Suprapubic skin (tissue), 4 donors: ENCODE results near the gene MCC. TPM values are rescaled to one million over a fixed set of nuclear protein-coding genes. Genes with fewer than 3 reads are reported as not detected.
A peak's percentile ranks its signal among the peaks of the same experiment; 100 is the strongest.

ENCODE experiments used
- DNase-seq, 2 donors: peaks; one replicate each; pipeline ENCODE4 v3.0.0-alpha.2; 2019; ENCODE audit warnings: low spot score in 2 of 2
- H3K27ac ChIP-seq: fragments of 200-600 bp; sonication (generic); one replicate; pipeline ENCODE4 v1.5.1; 2019
- H3K27me3 ChIP-seq: fragments of 200-600 bp; sonication (generic); one replicate; pipeline ENCODE4 v1.5.1; 2019
- H3K36me3 ChIP-seq: fragments of 200-600 bp; sonication (generic); one replicate; pipeline ENCODE4 v1.5.1; 2019
- H3K4me1 ChIP-seq: fragments of 200-600 bp; sonication (generic); one replicate; pipeline ENCODE4 v1.5.1; 2019
- H3K4me3 ChIP-seq: fragments of 200-600 bp; sonication (generic); one replicate; pipeline ENCODE4 v1.5.1; 2019; ENCODE audit warnings: mild to moderate bottlenecking
- H3K9me3 ChIP-seq: fragments of 200-600 bp; sonication (generic); one replicate; pipeline ENCODE4 v1.5.1; 2019
- EP300 ChIP-seq: sonication (generic); formaldehyde crosslinking; IDR thresholded peaks from one replicate; pipeline ENCODE4 v1.6.1; 2017; ENCODE audit warnings: antibody characterized with exemption
- POLR2A ChIP-seq, 2 donors: fragments of 450-650 bp; IDR thresholded peaks; one replicate each; pipeline ENCODE4 v1.6.1; 2017; ENCODE audit warnings: antibody characterized with exemption in 2 of 2, mild to moderate bottlenecking in 2 of 2, moderate library complexity in 2 of 2
- POLR2AphosphoS5 ChIP-seq, 3 donors: sonication (generic); formaldehyde crosslinking; IDR thresholded peaks; one replicate each; pipeline ENCODE4 v1.6.1; 2017; ENCODE audit warnings: antibody characterized with exemption in 3 of 3
- WGBS: methylation state at CpG from one replicate; pipeline ENCODE4 v1.1.5; 2018; 5-methylcytosine and 5-hydroxymethylcytosine counted together
- total RNA-seq, 4 donors: library from RNA; depleted of rRNA; stranded (reverse); fragments of >200 nt; gene quantifications; one replicate each; pipeline ENCODE4 v1.1.0, GENCODE V29; 2016
- TF ChIP-seq, protein P1 (sequence below), 2 donors: fragments of 200-600 bp in 1 of 2; fragments of 450-650 bp in 1 of 2; sonication (generic) in 1 of 2; IDR thresholded peaks; one replicate each; pipeline ENCODE4 v1.5.1; 2016 to 2019; ENCODE audit warnings: antibody characterized with exemption in 2 of 2, mild to moderate bottlenecking in 1 of 2, moderate library complexity in 1 of 2

The MCC gene
- total RNA-seq, 4 donors from 2014 or later, result 67.7 to 105 (median 86.6) TPM

DNA sequence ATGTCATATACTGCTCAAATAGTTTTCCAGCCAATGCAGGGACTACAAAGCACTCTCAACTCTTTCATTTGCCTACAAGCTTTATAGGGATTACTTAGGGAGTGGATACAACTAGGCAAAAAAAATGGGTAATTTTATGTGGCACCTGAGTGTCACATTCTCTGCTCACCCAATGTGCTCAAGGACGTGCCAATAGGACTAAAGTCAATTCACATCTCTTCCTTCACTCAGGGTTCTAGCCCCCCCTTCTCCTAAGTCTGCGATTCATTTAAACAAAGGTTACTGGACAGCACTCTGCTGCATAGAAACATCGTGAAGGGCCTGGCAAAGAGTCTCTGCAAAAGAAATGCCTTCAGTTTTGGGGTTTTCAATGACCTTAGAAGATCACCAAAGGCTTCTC, 195.8 kb downstream of the MCC start:
- Histone ChIP-seq H3K4me3 (peak overlapping the region; percentile 59), H3K4me1 (peaks cover 30% of the 10 kb centered on the region), H3K36me3 (no peaks in the 10 kb centered on the region), H3K27me3 (no peaks in the 10 kb centered on the region), H3K27ac (no peak overlapping the region), H3K9me3 (no peaks in the 10 kb centered on the region)
- no peak for DNase-seq
- WGBS, result 55% methylated on average over 3 of the region's 3 CpGs
- TF ChIP-seq EP300 (no peak), POLR2AphosphoS5 (IDR thresholded peaks at IDR 0.05) (no peak), POLR2A (IDR thresholded peaks at IDR 0.05) (no peak)
- TF ChIP-seq, protein P1, sequence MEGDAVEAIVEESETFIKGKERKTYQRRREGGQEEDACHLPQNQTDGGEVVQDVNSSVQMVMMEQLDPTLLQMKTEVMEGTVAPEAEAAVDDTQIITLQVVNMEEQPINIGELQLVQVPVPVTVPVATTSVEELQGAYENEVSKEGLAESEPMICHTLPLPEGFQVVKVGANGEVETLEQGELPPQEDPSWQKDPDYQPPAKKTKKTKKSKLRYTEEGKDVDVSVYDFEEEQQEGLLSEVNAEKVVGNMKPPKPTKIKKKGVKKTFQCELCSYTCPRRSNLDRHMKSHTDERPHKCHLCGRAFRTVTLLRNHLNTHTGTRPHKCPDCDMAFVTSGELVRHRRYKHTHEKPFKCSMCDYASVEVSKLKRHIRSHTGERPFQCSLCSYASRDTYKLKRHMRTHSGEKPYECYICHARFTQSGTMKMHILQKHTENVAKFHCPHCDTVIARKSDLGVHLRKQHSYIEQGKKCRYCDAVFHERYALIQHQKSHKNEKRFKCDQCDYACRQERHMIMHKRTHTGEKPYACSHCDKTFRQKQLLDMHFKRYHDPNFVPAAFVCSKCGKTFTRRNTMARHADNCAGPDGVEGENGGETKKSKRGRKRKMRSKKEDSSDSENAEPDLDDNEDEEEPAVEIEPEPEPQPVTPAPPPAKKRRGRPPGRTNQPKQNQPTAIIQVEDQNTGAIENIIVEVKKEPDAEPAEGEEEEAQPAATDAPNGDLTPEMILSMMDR (IDR thresholded peaks at IDR 0.05), result no peak

DNA sequence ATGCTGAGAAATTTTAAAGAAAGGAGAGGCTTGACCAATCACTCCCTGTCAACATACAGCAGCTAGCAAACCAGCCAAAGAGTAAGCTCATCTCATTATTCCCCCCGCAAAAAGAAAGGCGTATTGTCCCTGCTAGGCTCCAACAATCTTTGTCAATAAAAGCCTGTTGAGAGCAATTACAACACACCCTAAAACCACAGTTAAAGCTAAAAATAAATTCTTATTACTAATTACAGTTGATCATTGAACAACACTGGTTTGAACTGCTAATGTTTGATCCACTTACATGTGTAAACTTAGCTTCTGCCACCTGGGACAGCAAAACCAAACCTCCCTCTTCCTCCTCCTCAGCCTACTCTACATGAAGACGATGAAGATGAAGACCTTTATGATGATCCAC, 204.7 kb downstream of the MCC start:
- H3K27me3 ChIP-seq, result no peaks in the 10 kb centered on the region
- peaks cover 33% of the 10 kb centered on the region for H3K4me1 ChIP-seq
- 76% methylated on average over 3 of the region's 3 CpGs for WGBS
- no peak overlapping the region for H3K4me3 ChIP-seq
- TF ChIP-seq, protein P1 (IDR thresholded peaks at IDR 0.05), result no peak
- TF ChIP-seq POLR2A (IDR thresholded peaks at IDR 0.05) (no peak), POLR2AphosphoS5 (IDR thresholded peaks at IDR 0.05) (no peak), EP300 (no peak)
- H3K27ac ChIP-seq, result no peak overlapping the region
- no peak for DNase-seq
- no peaks in the 10 kb centered on the region for H3K9me3 ChIP-seq
- no peaks in the 10 kb centered on the region for H3K36me3 ChIP-seq

DNA sequence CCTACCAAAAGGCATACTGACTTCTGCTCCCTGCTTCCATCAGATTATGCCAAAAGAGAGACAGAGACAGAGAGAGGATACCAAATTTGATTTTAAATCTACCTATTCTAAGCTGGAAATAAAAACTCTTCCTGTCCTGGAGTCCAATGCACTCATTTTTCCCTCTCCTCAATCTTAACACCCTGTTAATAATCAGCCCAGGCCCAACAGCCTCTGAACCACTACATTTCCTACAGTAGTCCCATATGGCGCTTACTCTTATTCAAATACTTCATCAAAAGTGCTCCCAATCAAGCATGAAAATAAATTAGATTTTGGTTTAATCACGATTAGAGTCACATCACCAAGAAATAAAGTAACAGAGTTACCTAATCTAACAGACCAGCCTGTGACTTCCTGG, 205.8 kb downstream of the MCC start:
- DNase-seq, result no peak
- Histone ChIP-seq H3K36me3 (no peaks in the 10 kb centered on the region), H3K9me3 (no peaks in the 10 kb centered on the region), H3K27me3 (no peaks in the 10 kb centered on the region), H3K27ac (no peak overlapping the region), H3K4me3 (no peak overlapping the region), H3K4me1 (peaks cover 33% of the 10 kb centered on the region)
- TF ChIP-seq EP300, result no peak
- no peak for TF ChIP-seq POLR2AphosphoS5 (IDR thresholded peaks at IDR 0.05)
- TF ChIP-seq POLR2A (IDR thresholded peaks at IDR 0.05), result no peak
- TF ChIP-seq, protein P1 (IDR thresholded peaks at IDR 0.05), result no peak
- WGBS, result 94% methylated on average over 2 of the region's 2 CpGs

DNA sequence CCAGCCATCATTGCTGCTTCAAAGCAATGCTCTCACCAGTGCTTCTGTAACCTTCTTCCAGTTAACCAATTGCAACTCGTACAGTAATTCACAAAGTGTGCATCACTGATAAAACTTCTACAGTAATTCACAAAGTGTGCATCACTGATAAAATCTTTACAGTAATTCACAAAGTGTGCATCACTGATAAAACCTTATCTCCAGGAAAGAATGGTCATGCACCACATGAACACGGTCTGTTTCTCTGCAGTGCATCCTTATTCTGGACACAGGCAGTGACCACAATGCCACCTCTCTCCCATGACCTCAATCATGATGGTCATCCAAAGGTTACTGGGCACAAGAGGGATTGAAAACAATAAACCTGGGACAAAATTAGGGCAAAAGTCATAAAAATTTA, 207.1 kb downstream of the MCC start:
- H3K9me3 ChIP-seq, result no peaks in the 10 kb centered on the region
- no peak for DNase-seq
- H3K4me1 ChIP-seq, result peaks cover 32% of the 10 kb centered on the region
- no peaks in the 10 kb centered on the region for H3K27me3 ChIP-seq
- H3K4me3 ChIP-seq, result no peak overlapping the region
- TF ChIP-seq, protein P1 (IDR thresholded peaks at IDR 0.05), result no peak
- no peak for TF ChIP-seq POLR2A (IDR thresholded peaks at IDR 0.05)
- WGBS, result 89% methylated on average over 2 of the region's 2 CpGs
- H3K36me3 ChIP-seq, result no peaks in the 10 kb centered on the region
- no peak overlapping the region for H3K27ac ChIP-seq

DNA sequence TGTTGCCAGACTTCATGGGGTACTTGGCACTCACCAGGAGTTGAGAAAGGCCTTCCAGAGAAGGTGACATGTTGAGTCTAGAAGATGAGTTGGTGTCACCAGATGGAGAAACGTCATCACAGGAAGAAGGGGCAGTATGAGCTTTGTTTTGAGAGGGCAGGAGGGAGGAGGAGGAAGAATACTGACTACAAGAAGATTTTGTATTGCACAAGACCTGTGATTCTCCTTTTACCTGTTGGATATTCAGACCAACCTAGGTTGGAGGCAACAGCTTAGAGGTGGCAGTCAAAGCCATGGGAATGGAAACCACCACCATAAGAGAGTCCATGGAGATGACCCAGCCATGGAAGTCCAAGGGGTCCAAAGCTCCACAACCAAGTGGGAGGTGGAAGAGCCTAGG, 207.7 kb downstream of the MCC start:
- no peaks in the 10 kb centered on the region for H3K27me3 ChIP-seq
- H3K36me3 ChIP-seq, result no peaks in the 10 kb centered on the region
- TF ChIP-seq EP300, result no peak
- TF ChIP-seq, protein P1 (IDR thresholded peaks at IDR 0.05), result no peak
- H3K27ac ChIP-seq, result no peak overlapping the region
- H3K4me3 ChIP-seq, result no peak overlapping the region
- peaks cover 32% of the 10 kb centered on the region for H3K4me1 ChIP-seq
- DNase-seq, result no peak
- H3K9me3 ChIP-seq, result no peaks in the 10 kb centered on the region
- WGBS, result 57% methylated on average over 1 of the region's 1 CpG
